Omental fat pad (tissue), 4 donors: ENCODE measurements around the gene C3orf52. TPM values are rescaled to one million over a fixed set of nuclear protein-coding genes. Genes with fewer than 3 reads are reported as not detected.
A peak's percentile ranks its signal among the peaks of the same experiment; 100 is the strongest.

ENCODE experiments used
- ATAC-seq: fragments of 150-250 bp; one replicate; pipeline ENCODE4 v1.9.1; 2016; ENCODE audit warnings: mild to moderate bottlenecking, moderate library complexity; ENCODE audit not compliant: low FRiP score
- DNase-seq: peaks from one replicate; pipeline ENCODE4 v3.0.0-alpha.2; 2019; ENCODE audit warnings: low spot score
- CTCF ChIP-seq, 3 donors: fragments of 450-650 bp; IDR thresholded peaks; one replicate each; pipeline ENCODE4 v1.5.1; 2016 to 2017; ENCODE audit warnings: antibody characterized with exemption in 3 of 3, mild to moderate bottlenecking in 3 of 3, moderate library complexity in 2 of 3
- total RNA-seq, 4 donors: library from RNA; depleted of rRNA; stranded (reverse); fragments of >200 nt; gene quantifications; one replicate each; pipeline ENCODE4 v1.1.0, GENCODE V29; 2016

The C3orf52 gene
- total RNA-seq, 4 donors from 2014 or later: 2.3 to 39.1 (median 13.1) TPM; not detected in 1

GRCh38 chr3:112074006-112074405, 12.2 kb upstream of the C3orf52 start:
- no peak for ATAC-seq
- no peak for DNase-seq
- TF ChIP-seq CTCF (IDR thresholded peaks at IDR 0.05): no peak

- DNase-seq (no peak), ATAC-seq (peak; percentile 96)
- TF ChIP-seq CTCF (IDR thresholded peaks at IDR 0.05): no peak
Measured at GRCh38 chr3:112074616-112075497, 11.3 kb upstream of the C3orf52 start.

DNA sequence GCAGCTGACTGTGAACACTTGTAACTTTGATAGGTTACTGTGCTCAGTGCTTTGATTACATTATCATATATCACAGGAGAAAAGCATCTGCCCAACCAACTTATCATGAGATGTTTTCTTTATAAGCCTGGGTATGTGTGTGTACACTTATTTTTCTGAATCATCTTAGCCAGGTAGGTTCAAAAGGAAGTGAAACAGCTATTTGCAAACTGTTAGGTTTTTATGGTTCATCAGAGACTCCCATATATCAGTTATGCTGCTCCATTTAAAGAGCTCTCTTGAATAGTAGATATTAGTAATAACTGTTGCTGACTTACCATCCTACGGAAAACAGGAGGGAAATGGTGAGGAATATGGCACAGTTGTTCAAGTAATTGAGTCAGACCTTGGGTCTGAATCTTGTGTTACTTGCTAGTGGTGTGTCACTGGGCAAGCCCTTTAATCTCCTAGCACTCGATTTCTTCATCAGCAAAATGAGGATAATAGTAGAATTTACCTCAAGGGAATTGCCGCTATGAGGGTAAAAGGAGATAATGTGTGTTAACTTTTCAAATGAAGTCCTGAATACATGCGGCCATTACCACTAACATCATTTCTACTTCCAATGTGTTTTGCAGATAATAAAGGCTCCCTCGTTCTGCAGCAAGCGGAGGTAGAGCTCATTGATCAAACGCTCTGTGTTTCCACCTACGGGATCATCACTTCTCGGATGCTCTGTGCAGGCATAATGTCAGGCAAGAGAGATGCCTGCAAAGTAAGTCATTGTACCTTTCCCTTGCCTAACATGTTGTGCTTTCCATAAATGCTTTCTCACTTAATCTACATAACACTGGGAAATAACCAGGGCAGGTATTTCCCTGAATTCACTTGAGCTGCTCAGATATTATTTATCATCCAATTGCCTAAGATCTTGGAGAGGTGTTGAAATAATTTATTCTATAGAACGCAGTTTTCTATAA, 7.8 kb upstream of the C3orf52 start:
- DNase-seq (no peak), ATAC-seq (no peak)
- no peak for TF ChIP-seq CTCF (IDR thresholded peaks at IDR 0.05)

DNA sequence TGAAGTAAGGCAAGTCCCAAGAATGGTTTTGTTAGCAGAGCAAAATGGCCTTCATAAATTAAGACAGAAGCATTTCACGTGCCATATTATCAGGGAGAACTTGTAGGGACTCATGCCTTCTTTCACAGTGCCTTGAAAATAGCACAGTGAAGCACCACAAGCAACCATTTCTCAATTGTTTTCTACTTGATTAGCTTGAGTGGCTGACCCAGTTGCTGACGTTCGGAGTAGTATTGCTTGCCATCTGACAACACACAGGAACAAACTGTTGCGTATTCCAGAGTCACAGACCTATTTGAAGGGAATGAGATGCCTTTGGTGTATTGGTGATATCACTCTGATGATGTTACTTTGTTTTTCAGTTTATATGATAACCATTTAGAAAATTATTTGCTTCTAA, 3.0 kb upstream of the C3orf52 start:
- no peak for TF ChIP-seq CTCF (IDR thresholded peaks at IDR 0.05)
- no peak for ATAC-seq
- no peak for DNase-seq

DNA sequence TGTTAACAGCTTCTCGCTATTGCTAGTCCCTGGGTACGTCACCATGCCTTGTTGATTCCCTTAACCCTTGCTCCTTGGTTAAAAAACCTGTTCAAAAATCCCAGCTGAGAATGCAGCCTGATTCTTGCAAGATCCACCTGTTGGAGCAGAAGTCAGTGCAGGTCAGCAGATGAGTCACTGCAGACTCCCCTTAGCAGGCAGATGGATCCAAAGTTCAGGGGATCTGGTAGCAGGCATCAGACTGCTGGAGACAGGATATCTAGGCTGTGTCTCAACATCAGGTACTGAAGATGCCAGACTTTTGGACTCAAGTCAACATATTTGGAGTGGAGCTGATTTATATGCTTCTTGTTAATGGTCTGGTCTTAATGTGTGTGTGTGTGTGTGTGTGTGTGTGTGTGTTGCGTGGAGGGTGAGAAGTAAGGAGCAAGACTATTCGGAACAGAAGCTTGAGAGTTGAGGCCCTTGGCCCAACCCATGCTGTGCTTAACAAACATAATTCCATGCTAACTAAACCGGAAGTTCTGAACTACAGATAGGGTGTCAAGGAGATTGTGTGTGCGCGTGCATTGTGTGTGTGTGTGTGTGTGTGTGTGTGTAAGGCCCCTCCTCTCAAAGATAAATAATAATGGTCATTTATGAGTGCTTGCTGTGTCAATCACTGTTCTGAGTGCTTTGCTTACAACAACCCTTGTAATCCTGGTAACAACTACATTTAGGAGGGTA, 1.0 kb upstream of the C3orf52 start:
- DNase-seq (no peak), ATAC-seq (no peak)
- TF ChIP-seq CTCF (IDR thresholded peaks at IDR 0.05): no peak

DNA sequence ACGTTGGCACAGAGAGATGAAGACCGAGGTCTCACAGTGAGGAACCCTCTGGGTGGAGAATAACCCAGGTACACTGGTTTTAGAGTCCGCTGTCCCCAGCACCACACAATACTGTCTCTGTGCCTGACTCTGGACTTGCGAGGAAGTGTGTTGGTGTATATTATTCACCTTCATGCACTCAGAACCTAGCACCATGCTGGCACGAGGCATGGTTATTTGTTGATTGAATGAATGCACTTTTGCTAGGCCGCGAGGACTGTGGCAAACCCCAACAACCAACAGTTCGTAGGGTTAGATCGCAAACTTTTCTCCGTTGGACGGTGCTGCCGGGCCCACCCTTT, 484 bp upstream of the C3orf52 start:
- peak; percentile 28 for ATAC-seq
- no peak for TF ChIP-seq CTCF (IDR thresholded peaks at IDR 0.05)
- DNase-seq: no peak
